ENCODE results near the gene TLR4. TPM values are rescaled to one million over a fixed set of nuclear protein-coding genes. Genes with fewer than 3 reads are reported as not detected.

The TLR4 gene
- total and polyA plus RNA-seq, 2 of the 4 experiments (the other 2 are of a cell fraction), result under 0.01 TPM; not detected in 1

DNA sequence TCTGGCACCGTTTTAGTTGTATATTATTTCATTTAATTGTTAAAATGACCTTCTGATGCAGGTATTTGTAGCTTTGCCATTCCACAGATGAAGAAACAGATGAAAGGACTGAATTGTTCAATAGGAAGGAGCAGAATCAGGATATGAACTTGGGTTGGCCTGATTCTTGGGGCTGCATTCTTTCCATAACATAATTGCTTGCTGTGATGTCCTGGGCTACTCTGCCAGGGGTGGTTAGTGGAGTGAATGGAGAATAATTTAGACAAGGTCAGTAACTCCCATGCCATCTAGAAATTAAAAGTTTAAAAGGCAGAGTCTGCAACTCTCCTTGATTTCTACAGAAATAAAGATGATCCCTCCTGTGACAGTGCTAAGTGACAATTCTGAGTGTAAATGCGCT, 15.9 kb downstream of the TLR4 start:
- Histone ChIP-seq H2BK15ac (ENCODE audit: low read depth, low read length) (no peak overlapping the region), H2AK5ac (ENCODE audit: low read depth, low read length) (no peak overlapping the region), H4K5ac (ENCODE audit: low read depth, low read length) (no peak overlapping the region), H4K91ac (ENCODE audit: insufficient read depth, low read depth, low read length) (no peak overlapping the region), H3K36me3 (ENCODE audit: control insufficient read depth, insufficient read depth, low read length) (no peaks in the 10 kb centered on the region), H2BK20ac (ENCODE audit: low read depth, low read length) (no peak overlapping the region), H2BK5ac (ENCODE audit: low read depth, low read length, poor library complexity, severe bottlenecking) (no peak overlapping the region), H3K18ac (ENCODE audit: low read depth, low read length) (no peak overlapping the region), H2AK9ac (replicated peaks; ENCODE audit: low read depth, low read length, poor library complexity) (no peak overlapping the region), H3K4me1 (ENCODE audit: control insufficient read depth, insufficient read depth, low read length) (no peaks in the 10 kb centered on the region), H4K20me1 (ENCODE audit: insufficient read depth, low read length) (no peaks in the 10 kb centered on the region), H3K14ac (replicated peaks; ENCODE audit: low read depth, low read length) (no peak overlapping the region), H3K9ac (ENCODE audit: low read depth, low read length) (no peak overlapping the region), H2BK120ac (ENCODE audit: low read depth, low read length) (no peak overlapping the region), H3K4me3 (ENCODE audit: insufficient read depth, low read depth, low read length) (no peak overlapping the region), H3K4me2 (ENCODE audit: low read depth, low read length) (no peak overlapping the region), H3K56ac (ENCODE audit: extremely low read depth, insufficient read depth, low read length) (no peak overlapping the region), H3K27me3 (ENCODE audit: control insufficient read depth, insufficient read depth, low read length) (no peaks in the 10 kb centered on the region), H3K9me1 (ENCODE audit: insufficient read depth, low read length) (no peaks in the 10 kb centered on the region), H3K4ac (ENCODE audit: low read depth, low read length) (no peak overlapping the region), H3K27ac (ENCODE audit: insufficient read depth, low read length) (no peak overlapping the region), H3K23ac (ENCODE audit: low read depth, low read length) (no peak overlapping the region), H4K8ac (ENCODE audit: low read depth in 2 of 2, low read length in 2 of 2) (no peak overlapping the region), H2AFZ (replicated peaks; ENCODE audit: low read length, poor library complexity) (no peak overlapping the region), H3K9me3 (ENCODE audit: control insufficient read depth, insufficient read depth, low read length) (peaks cover 11% of the 10 kb centered on the region), H3K79me1 (ENCODE audit: low read depth in 1 of 2, low read length in 2 of 2) (no peaks in the 10 kb centered on the region)
- dilution Hi-C loops (cut with HindIII; ENCODE audit: low sequenced_read_pairs, unreplicated experiment) (no loop called here), intact Hi-C loops (cut with micrococcal nuclease) (no loop called here), in situ Hi-C loops (cut with MboI; ENCODE audit: low sequenced_read_pairs) (no loop called here)
- BruUV-seq (replicated peaks), result no TSS peak
- POLR2A ChIA-PET (ENCODE audit: unreplicated experiment), result no interaction called here
- no peak for DNase-seq
- TF ChIP-seq CHD1 (IDR thresholded peaks at IDR 0.05; ENCODE audit: low read depth, low read length) (no peak), SMC3 (IDR thresholded peaks at IDR 0.05; ENCODE audit: low read depth, low read length) (no peak), RAD21 (IDR thresholded peaks at IDR 0.05; ENCODE audit: low read length) (no peak), NFE2L2 (IDR thresholded peaks at IDR 0.05; ENCODE audit: low read depth, low read length) (no peak), BHLHE40 (IDR thresholded peaks at IDR 0.05; ENCODE audit: low read depth, low read length) (no peak), FOS (IDR thresholded peaks at IDR 0.05; ENCODE audit: low read depth, low read length) (no peak), POLR2A (IDR thresholded peaks at IDR 0.05; ENCODE audit: low read depth, low read length) (no peak), CEBPB (IDR thresholded peaks at IDR 0.05; ENCODE audit: low read depth, low read length) (no peak), MAZ (IDR thresholded peaks at IDR 0.05; ENCODE audit: borderline replicate concordance, low read depth, low read length) (no peak)
- TF ChIP-seq, protein P1, sequence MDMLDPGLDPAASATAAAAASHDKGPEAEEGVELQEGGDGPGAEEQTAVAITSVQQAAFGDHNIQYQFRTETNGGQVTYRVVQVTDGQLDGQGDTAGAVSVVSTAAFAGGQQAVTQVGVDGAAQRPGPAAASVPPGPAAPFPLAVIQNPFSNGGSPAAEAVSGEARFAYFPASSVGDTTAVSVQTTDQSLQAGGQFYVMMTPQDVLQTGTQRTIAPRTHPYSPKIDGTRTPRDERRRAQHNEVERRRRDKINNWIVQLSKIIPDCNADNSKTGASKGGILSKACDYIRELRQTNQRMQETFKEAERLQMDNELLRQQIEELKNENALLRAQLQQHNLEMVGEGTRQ (IDR thresholded peaks at IDR 0.05; ENCODE audit: low read depth, low read length), result no peak
- TF ChIP-seq, protein P2, sequence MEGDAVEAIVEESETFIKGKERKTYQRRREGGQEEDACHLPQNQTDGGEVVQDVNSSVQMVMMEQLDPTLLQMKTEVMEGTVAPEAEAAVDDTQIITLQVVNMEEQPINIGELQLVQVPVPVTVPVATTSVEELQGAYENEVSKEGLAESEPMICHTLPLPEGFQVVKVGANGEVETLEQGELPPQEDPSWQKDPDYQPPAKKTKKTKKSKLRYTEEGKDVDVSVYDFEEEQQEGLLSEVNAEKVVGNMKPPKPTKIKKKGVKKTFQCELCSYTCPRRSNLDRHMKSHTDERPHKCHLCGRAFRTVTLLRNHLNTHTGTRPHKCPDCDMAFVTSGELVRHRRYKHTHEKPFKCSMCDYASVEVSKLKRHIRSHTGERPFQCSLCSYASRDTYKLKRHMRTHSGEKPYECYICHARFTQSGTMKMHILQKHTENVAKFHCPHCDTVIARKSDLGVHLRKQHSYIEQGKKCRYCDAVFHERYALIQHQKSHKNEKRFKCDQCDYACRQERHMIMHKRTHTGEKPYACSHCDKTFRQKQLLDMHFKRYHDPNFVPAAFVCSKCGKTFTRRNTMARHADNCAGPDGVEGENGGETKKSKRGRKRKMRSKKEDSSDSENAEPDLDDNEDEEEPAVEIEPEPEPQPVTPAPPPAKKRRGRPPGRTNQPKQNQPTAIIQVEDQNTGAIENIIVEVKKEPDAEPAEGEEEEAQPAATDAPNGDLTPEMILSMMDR (conservative IDR thresholded peaks at IDR 0.05; ENCODE audit: low read depth, low read length), result no peak
- ATAC-seq (ENCODE audit: low read depth), result no peak
- CTCF ChIA-PET, result no interaction called here
- no CpG with 5 or more reads among the region's 2 CpGs for WGBS, 2 experiments (ENCODE audit: extremely low coverage in 2 of 2, insufficient read length in 1 of 2)
